Measurements from ENCODE around the gene OSGIN1.

OSGIN1 gene

GRCh38 chr16:83925095-83925905 is 27.7 kb upstream of the OSGIN1 start:
- in situ Hi-C loops (cut with MboI; ENCODE audit: low pct_unique_long_range_greater_than_20kb, low sequenced_read_pairs), result no loop called here

GRCh38 chr16:83925957-83926725 is 26.9 kb upstream of the OSGIN1 start:
- in situ Hi-C loops (cut with MboI; ENCODE audit: low pct_unique_long_range_greater_than_20kb, low sequenced_read_pairs), result no loop called here
- DNase-seq, result no peak

More at GRCh38 chr16:83925095-83925905, 27.7 kb upstream of the OSGIN1 start:
- no peak for DNase-seq

GRCh38 chr16:83926726-83927397 is 26.2 kb upstream of the OSGIN1 start:
- in situ Hi-C loops (cut with MboI; ENCODE audit: low pct_unique_long_range_greater_than_20kb, low sequenced_read_pairs), result no loop called here
- peak; percentile 66 for DNase-seq

- DNase-seq, result no peak
- in situ Hi-C loops (cut with MboI; ENCODE audit: low pct_unique_long_range_greater_than_20kb, low sequenced_read_pairs), result no loop called here
Measured at GRCh38 chr16:83928341-83929055, 24.5 kb upstream of the OSGIN1 start.

- in situ Hi-C loops (cut with MboI; ENCODE audit: low pct_unique_long_range_greater_than_20kb, low sequenced_read_pairs), result no loop called here
- no peak for DNase-seq
Measured at GRCh38 chr16:83929811-83930555, 23.1 kb upstream of the OSGIN1 start.

- DNase-seq, result no peak
- in situ Hi-C loops (cut with MboI; ENCODE audit: low pct_unique_long_range_greater_than_20kb, low sequenced_read_pairs), result no loop called here
Measured at GRCh38 chr16:83930730-83931500, 22.1 kb upstream of the OSGIN1 start.

GRCh38 chr16:83931556-83931955 is 21.5 kb upstream of the OSGIN1 start:
- no peak for DNase-seq
- in situ Hi-C loops (cut with MboI; ENCODE audit: low pct_unique_long_range_greater_than_20kb, low sequenced_read_pairs), result no loop called here

GRCh38 chr16:83932304-83932703 is 20.7 kb upstream of the OSGIN1 start:
- in situ Hi-C loops (cut with MboI; ENCODE audit: low pct_unique_long_range_greater_than_20kb, low sequenced_read_pairs), result no loop called here

GRCh38 chr16:83932955-83933673 is 19.9 kb upstream of the OSGIN1 start:
- in situ Hi-C loops (cut with MboI; ENCODE audit: low pct_unique_long_range_greater_than_20kb, low sequenced_read_pairs), result no loop called here

More at GRCh38 chr16:83932304-83932703, 20.7 kb upstream of the OSGIN1 start:
- DNase-seq, result no peak

GRCh38 chr16:83933885-83934683 is 19.0 kb upstream of the OSGIN1 start:
- in situ Hi-C loops (cut with MboI; ENCODE audit: low pct_unique_long_range_greater_than_20kb, low sequenced_read_pairs), result no loop called here
- DNase-seq, result no peak

More at GRCh38 chr16:83932955-83933673, 19.9 kb upstream of the OSGIN1 start:
- no peak for DNase-seq

- in situ Hi-C loops (cut with MboI; ENCODE audit: low pct_unique_long_range_greater_than_20kb, low sequenced_read_pairs), result no loop called here
- DNase-seq, result no peak
Measured at GRCh38 chr16:83934684-83934977, 18.4 kb upstream of the OSGIN1 start.

- in situ Hi-C loops (cut with MboI; ENCODE audit: low pct_unique_long_range_greater_than_20kb, low sequenced_read_pairs), result no loop called here
- DNase-seq, result no peak
Measured at GRCh38 chr16:83935005-83935857, 17.8 kb upstream of the OSGIN1 start.

GRCh38 chr16:83935858-83936255 is 17.2 kb upstream of the OSGIN1 start:
- in situ Hi-C loops (cut with MboI; ENCODE audit: low pct_unique_long_range_greater_than_20kb, low sequenced_read_pairs), result no loop called here
- no peak for DNase-seq

- DNase-seq, result no peak
- in situ Hi-C loops (cut with MboI; ENCODE audit: low pct_unique_long_range_greater_than_20kb, low sequenced_read_pairs), result no loop called here
Measured at GRCh38 chr16:83936581-83937165, 16.4 kb upstream of the OSGIN1 start.

GRCh38 chr16:83937267-83937666 is 15.8 kb upstream of the OSGIN1 start:
- no peak for DNase-seq
- in situ Hi-C loops (cut with MboI; ENCODE audit: low pct_unique_long_range_greater_than_20kb, low sequenced_read_pairs), result no loop called here
